Neural cell (in vitro differentiated cells): ENCODE data around the gene ZNF382.

Experiments
- EP300 ChIP-seq: fragments of 450-650 bp; conservative IDR thresholded peaks from 2 replicates; pipeline ENCODE4 v1.6.1; 2014; ENCODE audit warnings: antibody characterized with exemption, mild to moderate bottlenecking, moderate library complexity; ENCODE audit not compliant: poor library complexity, severe bottlenecking
- EZH2 ChIP-seq: fragments of 200-600, 300-800 bp; shearing (Covaris generic), sonication (generic); IDR thresholded peaks from 2 replicates; pipeline ENCODE4 v1.6.1; 2014; ENCODE audit warnings: antibody characterized with exemption, low read length, borderline replicate concordance, mild to moderate bottlenecking; ENCODE audit not compliant: insufficient read depth, poor library complexity, severe bottlenecking
- MXI1 ChIP-seq: fragments of 450-650 bp; conservative IDR thresholded peaks from 2 replicates; pipeline ENCODE4 v1.6.1; 2014; ENCODE audit warnings: antibody characterized with exemption, mild to moderate bottlenecking; ENCODE audit not compliant: poor library complexity, severe bottlenecking
- POLR2AphosphoS5 ChIP-seq: IDR thresholded peaks from 2 replicates; pipeline ENCODE4 v1.6.1; 2012
- RAD21 ChIP-seq: fragments of 450-650 bp; conservative IDR thresholded peaks from 2 replicates; pipeline ENCODE4 v1.6.1; 2014; ENCODE audit warnings: antibody characterized with exemption, mild to moderate bottlenecking, moderate library complexity
- SMC3 ChIP-seq: fragments of 450-650 bp; conservative IDR thresholded peaks from 2 replicates; pipeline ENCODE4 v1.6.1; 2014; ENCODE audit warnings: antibody characterized with exemption, mild to moderate bottlenecking, moderate library complexity; ENCODE audit not compliant: poor library complexity
- TAF1 ChIP-seq: IDR thresholded peaks from 2 replicates; pipeline ENCODE4 v1.6.1; 2012; ENCODE audit warnings: low read depth
- TF ChIP-seq, protein P1 (sequence below): fragments of 450-650 bp; IDR thresholded peaks from 2 replicates; pipeline ENCODE4 v1.5.1; 2014; ENCODE audit warnings: antibody characterized with exemption, mild to moderate bottlenecking, moderate library complexity; ENCODE audit not compliant: poor library complexity, severe bottlenecking
- TF ChIP-seq, protein P2 (sequence below): IDR thresholded peaks from 2 replicates; pipeline ENCODE4 v1.6.1; 2012; ENCODE audit warnings: borderline replicate concordance

- TF ChIP-seq, protein P1, sequence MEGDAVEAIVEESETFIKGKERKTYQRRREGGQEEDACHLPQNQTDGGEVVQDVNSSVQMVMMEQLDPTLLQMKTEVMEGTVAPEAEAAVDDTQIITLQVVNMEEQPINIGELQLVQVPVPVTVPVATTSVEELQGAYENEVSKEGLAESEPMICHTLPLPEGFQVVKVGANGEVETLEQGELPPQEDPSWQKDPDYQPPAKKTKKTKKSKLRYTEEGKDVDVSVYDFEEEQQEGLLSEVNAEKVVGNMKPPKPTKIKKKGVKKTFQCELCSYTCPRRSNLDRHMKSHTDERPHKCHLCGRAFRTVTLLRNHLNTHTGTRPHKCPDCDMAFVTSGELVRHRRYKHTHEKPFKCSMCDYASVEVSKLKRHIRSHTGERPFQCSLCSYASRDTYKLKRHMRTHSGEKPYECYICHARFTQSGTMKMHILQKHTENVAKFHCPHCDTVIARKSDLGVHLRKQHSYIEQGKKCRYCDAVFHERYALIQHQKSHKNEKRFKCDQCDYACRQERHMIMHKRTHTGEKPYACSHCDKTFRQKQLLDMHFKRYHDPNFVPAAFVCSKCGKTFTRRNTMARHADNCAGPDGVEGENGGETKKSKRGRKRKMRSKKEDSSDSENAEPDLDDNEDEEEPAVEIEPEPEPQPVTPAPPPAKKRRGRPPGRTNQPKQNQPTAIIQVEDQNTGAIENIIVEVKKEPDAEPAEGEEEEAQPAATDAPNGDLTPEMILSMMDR = no peak
- TF ChIP-seq, protein P2, sequence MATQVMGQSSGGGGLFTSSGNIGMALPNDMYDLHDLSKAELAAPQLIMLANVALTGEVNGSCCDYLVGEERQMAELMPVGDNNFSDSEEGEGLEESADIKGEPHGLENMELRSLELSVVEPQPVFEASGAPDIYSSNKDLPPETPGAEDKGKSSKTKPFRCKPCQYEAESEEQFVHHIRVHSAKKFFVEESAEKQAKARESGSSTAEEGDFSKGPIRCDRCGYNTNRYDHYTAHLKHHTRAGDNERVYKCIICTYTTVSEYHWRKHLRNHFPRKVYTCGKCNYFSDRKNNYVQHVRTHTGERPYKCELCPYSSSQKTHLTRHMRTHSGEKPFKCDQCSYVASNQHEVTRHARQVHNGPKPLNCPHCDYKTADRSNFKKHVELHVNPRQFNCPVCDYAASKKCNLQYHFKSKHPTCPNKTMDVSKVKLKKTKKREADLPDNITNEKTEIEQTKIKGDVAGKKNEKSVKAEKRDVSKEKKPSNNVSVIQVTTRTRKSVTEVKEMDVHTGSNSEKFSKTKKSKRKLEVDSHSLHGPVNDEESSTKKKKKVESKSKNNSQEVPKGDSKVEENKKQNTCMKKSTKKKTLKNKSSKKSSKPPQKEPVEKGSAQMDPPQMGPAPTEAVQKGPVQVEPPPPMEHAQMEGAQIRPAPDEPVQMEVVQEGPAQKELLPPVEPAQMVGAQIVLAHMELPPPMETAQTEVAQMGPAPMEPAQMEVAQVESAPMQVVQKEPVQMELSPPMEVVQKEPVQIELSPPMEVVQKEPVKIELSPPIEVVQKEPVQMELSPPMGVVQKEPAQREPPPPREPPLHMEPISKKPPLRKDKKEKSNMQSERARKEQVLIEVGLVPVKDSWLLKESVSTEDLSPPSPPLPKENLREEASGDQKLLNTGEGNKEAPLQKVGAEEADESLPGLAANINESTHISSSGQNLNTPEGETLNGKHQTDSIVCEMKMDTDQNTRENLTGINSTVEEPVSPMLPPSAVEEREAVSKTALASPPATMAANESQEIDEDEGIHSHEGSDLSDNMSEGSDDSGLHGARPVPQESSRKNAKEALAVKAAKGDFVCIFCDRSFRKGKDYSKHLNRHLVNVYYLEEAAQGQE = no peak
- no peak for TF ChIP-seq EP300
- TF ChIP-seq TAF1 = no peak
- TF ChIP-seq EZH2 = no peak
- TF ChIP-seq RAD21 = no peak
- no peak for TF ChIP-seq SMC3
- TF ChIP-seq POLR2AphosphoS5 = no peak
- no peak for TF ChIP-seq MXI1
Observed at GRCh38 chr19:36573895-36574720, 31.0 kb upstream of the ZNF382 start.
